Panc1 (cell line): Measurements from ENCODE around the gene ICA1. TPM values are rescaled to one million over a fixed set of nuclear protein-coding genes. Genes with fewer than 3 reads are reported as not detected.

ENCODE experiments used
- ATAC-seq: fragments of 200-7000 bp; cut with Tn5 transposase; 2 replicates; pipeline ENCODE4 v1.9.1; 2020; ENCODE audit warnings: mild to moderate bottlenecking, moderate library complexity
- BruUV-seq: library from RNA; stranded (reverse); fragments of 400-500 nt; replicated peaks from 2 replicates; lab custom pipeline; 2021; lab: Mats Ljungman, UMichigan
- CTCF ChIA-PET: fragments of 300-600 bp; sonication (Branson Sonifier 250); formaldehyde crosslinking; loops from one replicate; lab custom pipeline; 2022; ENCODE audit warnings: antibody characterized with exemption; lab: Charles Lee
- POLR2A ChIA-PET: fragments of 300-600 bp; sonication (Branson Sonifier 250); formaldehyde crosslinking; loops from one replicate; lab custom pipeline; 2022; ENCODE audit warnings: antibody characterized with exemption; lab: Charles Lee
- DNase-seq: peaks from one replicate; pipeline ENCODE4 v3.0.0-alpha.2; 2010; ENCODE audit warnings: low read depth, low spot score
- H3K27ac ChIP-seq: 2 replicates; pipeline ENCODE4 v1.5.1; 2011; ENCODE audit warnings: mild to moderate bottlenecking, low read length, inconsistent platforms
- H3K27me3 ChIP-seq: fragments of 200-500 bp; sonication (Bioruptor generic); 2 replicates; pipeline ENCODE4 v1.6.0; 2014; ENCODE audit warnings: low read length, inconsistent platforms; ENCODE audit not compliant: control insufficient read depth, insufficient read depth
- H3K36me3 ChIP-seq: fragments of 200-500 bp; sonication (Bioruptor generic); 2 replicates; pipeline ENCODE4 v1.5.1; 2014; ENCODE audit warnings: inconsistent platforms, mild to moderate bottlenecking, low read length, moderate library complexity; ENCODE audit not compliant: control insufficient read depth, insufficient read depth
- H3K4me1 ChIP-seq: 2 replicates; pipeline ENCODE4 v1.5.1; 2011; ENCODE audit warnings: inconsistent platforms, mild to moderate bottlenecking, low read length, moderate library complexity; ENCODE audit not compliant: control insufficient read depth, insufficient read depth
- H3K4me3 ChIP-seq, 2 experiments: 2 replicates each; pipeline ENCODE4 v1.5.1; 2011 to 2012; ENCODE audit warnings: low read depth in 2 of 2, low read length in 2 of 2, mild to moderate bottlenecking in 2 of 2, inconsistent platforms in 1 of 2, moderate library complexity in 1 of 2
- H3K9me3 ChIP-seq: fragments of 200-500 bp; sonication (Bioruptor generic); 2 replicates; pipeline ENCODE4 v1.5.1; 2014; ENCODE audit warnings: low read depth, mild to moderate bottlenecking, inconsistent platforms, low read length, moderate library complexity; ENCODE audit not compliant: control insufficient read depth, insufficient read depth
- POLR2AphosphoS5 ChIP-seq: IDR thresholded peaks from 2 replicates; pipeline ENCODE4 v1.6.1; 2012; ENCODE audit warnings: mild to moderate bottlenecking, low read depth, low read length, moderate library complexity
- SIN3A ChIP-seq: IDR thresholded peaks from 2 replicates; pipeline ENCODE4 v1.6.1; 2012; ENCODE audit warnings: low read depth, mild to moderate bottlenecking, low read length, moderate library complexity, borderline replicate concordance; ENCODE audit not compliant: insufficient read depth
- TCF7L2 ChIP-seq: IDR thresholded peaks from 2 replicates; pipeline ENCODE4 v1.6.1; 2011; ENCODE audit warnings: mild to moderate bottlenecking, low read depth, low read length, inconsistent platforms
- in situ Hi-C: cut with HindIII; loops from 2 replicates; pipeline ENCODE4 v1.10.0; 2016; ENCODE audit warnings: low sequenced_read_pairs, low pct_unique_long_range_greater_than_20kb
- intact Hi-C: fragments of 100-400 bp; cut with micrococcal nuclease; formaldehyde crosslinking; loops from one replicate; pipeline ENCODE4 v1.10.0; 2022; ENCODE audit not compliant: unreplicated experiment
- total RNA-seq: library from RNA; stranded (reverse); gene quantifications from one replicate; pipeline ENCODE4 v1.2.1, GENCODE V29; 2021; ENCODE audit not compliant: unreplicated experiment
- TF ChIP-seq, protein P1 (sequence below), 2 experiments: IDR thresholded peaks; 2 replicates each; pipeline ENCODE4 v1.6.1; 2011 to 2012; ENCODE audit warnings: low read depth in 2 of 2, control low read depth in 1 of 2, low read length in 1 of 2, mild to moderate bottlenecking in 1 of 2, moderate library complexity in 1 of 2; ENCODE audit not compliant: insufficient read depth in 1 of 2
- TF ChIP-seq, protein P2 (sequence below): fragments of 450-650 bp; IDR thresholded peaks from 2 replicates; pipeline ENCODE4 v1.5.1; 2017; ENCODE audit warnings: mild to moderate bottlenecking

ICA1 gene
- total RNA-seq, 1 experiment from 2014 or later = 1.1 TPM

DNA sequence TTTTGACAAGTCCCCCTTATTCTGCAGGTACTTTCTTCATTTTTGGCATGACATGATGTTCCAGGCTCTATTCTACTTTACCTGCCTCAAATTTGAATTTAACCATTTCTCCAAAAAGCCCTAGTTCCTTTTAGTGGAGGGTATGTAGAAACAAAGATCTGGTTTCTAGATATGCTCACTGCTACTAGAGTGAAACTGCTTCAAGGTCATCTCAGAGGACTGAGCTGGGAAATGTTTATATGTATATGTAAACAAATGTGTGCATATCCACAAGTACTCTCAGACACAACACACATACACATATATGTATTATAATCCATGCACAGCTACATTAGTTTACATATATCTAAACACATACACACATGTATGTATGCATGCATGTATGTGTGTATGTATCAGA lies 69.1 kb downstream of the ICA1 start:
- H3K27ac ChIP-seq = no peak overlapping the region
- CTCF ChIA-PET = no interaction called here

DNA sequence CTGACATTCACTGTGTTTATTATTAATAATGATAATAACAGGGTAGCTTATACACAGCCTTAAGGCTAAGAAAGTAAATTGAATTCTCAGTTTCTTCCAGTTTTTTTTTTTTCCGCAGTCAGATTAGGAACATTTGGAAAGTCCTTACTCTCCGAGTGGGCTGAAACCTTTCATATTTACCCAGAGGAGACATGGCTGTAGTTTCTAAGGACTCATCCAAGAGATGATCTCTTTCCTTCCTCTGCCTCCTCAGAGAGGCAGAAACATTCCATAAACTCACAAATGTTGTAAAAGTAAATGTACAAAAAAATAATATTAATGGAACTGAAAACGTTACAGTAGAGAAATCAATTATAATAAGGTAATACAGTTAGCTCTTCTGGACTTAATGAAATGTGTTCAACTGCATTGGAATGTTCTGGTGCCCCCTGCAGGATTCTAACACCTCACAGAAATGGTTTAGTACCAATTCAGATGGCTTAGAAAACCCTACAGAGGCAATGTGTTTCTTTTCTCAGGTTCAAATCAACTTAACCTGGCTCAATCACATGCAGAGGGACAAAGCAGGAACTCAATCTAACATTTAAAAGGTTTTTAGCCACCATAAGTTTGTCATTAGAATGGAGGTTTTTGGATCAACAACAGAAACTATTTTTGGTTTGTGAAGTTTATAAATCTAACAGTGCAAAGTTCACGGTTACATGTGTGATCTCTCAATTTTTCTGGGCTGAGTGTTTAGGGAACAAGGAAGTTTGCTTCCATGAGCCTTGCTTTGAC lies 71.7 kb downstream of the ICA1 start:
- POLR2A ChIA-PET = no interaction called here
- no peaks in the 10 kb centered on the region for H3K9me3 ChIP-seq
- in situ Hi-C loops (no loop called here), intact Hi-C loops (no loop called here)
- DNase-seq (peak; percentile 46), ATAC-seq (peak; percentile 86)
- H3K4me3 ChIP-seq = no peak overlapping the region
- H3K27me3 ChIP-seq = peaks cover 11% of the 10 kb centered on the region
- no peaks in the 10 kb centered on the region for H3K36me3 ChIP-seq
- H3K4me1 ChIP-seq = no peaks in the 10 kb centered on the region
- CTCF ChIA-PET = interaction anchor here (0.6 to 1.9 kb wide), 3 partner anchors 17 to 509 kb away, joined by 3 to 5 read pairs (median 4); no protein-coding TSS in a partner anchor
- BruUV-seq = no TSS peak
- H3K27ac ChIP-seq = no peak overlapping the region
- TF ChIP-seq, protein P1, sequence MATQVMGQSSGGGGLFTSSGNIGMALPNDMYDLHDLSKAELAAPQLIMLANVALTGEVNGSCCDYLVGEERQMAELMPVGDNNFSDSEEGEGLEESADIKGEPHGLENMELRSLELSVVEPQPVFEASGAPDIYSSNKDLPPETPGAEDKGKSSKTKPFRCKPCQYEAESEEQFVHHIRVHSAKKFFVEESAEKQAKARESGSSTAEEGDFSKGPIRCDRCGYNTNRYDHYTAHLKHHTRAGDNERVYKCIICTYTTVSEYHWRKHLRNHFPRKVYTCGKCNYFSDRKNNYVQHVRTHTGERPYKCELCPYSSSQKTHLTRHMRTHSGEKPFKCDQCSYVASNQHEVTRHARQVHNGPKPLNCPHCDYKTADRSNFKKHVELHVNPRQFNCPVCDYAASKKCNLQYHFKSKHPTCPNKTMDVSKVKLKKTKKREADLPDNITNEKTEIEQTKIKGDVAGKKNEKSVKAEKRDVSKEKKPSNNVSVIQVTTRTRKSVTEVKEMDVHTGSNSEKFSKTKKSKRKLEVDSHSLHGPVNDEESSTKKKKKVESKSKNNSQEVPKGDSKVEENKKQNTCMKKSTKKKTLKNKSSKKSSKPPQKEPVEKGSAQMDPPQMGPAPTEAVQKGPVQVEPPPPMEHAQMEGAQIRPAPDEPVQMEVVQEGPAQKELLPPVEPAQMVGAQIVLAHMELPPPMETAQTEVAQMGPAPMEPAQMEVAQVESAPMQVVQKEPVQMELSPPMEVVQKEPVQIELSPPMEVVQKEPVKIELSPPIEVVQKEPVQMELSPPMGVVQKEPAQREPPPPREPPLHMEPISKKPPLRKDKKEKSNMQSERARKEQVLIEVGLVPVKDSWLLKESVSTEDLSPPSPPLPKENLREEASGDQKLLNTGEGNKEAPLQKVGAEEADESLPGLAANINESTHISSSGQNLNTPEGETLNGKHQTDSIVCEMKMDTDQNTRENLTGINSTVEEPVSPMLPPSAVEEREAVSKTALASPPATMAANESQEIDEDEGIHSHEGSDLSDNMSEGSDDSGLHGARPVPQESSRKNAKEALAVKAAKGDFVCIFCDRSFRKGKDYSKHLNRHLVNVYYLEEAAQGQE (IDR thresholded peaks at IDR 0.05; ENCODE audit: insufficient read depth in 1 of 2, low read depth in 2 of 2, low read length in 1 of 2) = no peak
- TF ChIP-seq, protein P2, sequence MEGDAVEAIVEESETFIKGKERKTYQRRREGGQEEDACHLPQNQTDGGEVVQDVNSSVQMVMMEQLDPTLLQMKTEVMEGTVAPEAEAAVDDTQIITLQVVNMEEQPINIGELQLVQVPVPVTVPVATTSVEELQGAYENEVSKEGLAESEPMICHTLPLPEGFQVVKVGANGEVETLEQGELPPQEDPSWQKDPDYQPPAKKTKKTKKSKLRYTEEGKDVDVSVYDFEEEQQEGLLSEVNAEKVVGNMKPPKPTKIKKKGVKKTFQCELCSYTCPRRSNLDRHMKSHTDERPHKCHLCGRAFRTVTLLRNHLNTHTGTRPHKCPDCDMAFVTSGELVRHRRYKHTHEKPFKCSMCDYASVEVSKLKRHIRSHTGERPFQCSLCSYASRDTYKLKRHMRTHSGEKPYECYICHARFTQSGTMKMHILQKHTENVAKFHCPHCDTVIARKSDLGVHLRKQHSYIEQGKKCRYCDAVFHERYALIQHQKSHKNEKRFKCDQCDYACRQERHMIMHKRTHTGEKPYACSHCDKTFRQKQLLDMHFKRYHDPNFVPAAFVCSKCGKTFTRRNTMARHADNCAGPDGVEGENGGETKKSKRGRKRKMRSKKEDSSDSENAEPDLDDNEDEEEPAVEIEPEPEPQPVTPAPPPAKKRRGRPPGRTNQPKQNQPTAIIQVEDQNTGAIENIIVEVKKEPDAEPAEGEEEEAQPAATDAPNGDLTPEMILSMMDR = peak; percentile 76; the same call in 1 of the 2 replicates
- no peak for TF ChIP-seq POLR2AphosphoS5

More for the DNA sequence above, 69.1 kb downstream of the ICA1 start:
- BruUV-seq = no TSS peak
- Histone ChIP-seq H3K9me3 (no peaks in the 10 kb centered on the region), H3K4me3 (no peak overlapping the region), H3K27me3 (peaks cover 11% of the 10 kb centered on the region), H3K36me3 (no peaks in the 10 kb centered on the region), H3K4me1 (no peaks in the 10 kb centered on the region)
- DNase-seq = no peak
- TF ChIP-seq, protein P1 (IDR thresholded peaks at IDR 0.05; ENCODE audit: insufficient read depth in 1 of 2, low read depth in 2 of 2, low read length in 1 of 2) = no peak
- TF ChIP-seq POLR2AphosphoS5 (no peak), TCF7L2 (no peak), SIN3A (no peak)
- TF ChIP-seq, protein P2 = no peak
- intact Hi-C loops (no loop called here), in situ Hi-C loops (no loop called here)
- POLR2A ChIA-PET = no interaction called here
- ATAC-seq = no peak
